ENCODE data around the gene CKLF. TPM values are rescaled to one million over a fixed set of nuclear protein-coding genes. Genes with fewer than 3 reads are reported as not detected.

The CKLF gene
- total RNA-seq, 2 experiments from 2014 or later: 183 to 188 TPM

GRCh38 chr16:66578651-66579531, 26.5 kb downstream of the CKLF start, which contains the start of gene CMTM2:
CMTM2 (plus strand) TSS chr16:66579463; CDS start chr16:66579608, 145 bp downstream.
- peaks cover 36% of the 10 kb centered on the region for H3K27me3 Mint-ChIP-seq
- ChIA-PET POLR2A (interaction anchor here (0.8 to 1.7 kb wide), 5 partner anchors 10 to 27 kb away, joined by 4 to 5 read pairs (median 4); partner anchors contain the start of gene CMTM3), CTCF (interaction anchor here (2.0 to 4.1 kb wide), 3 partner anchors 11 to 30 kb away, joined by 7 to 19 read pairs (median 9); no protein-coding TSS in a partner anchor)
- H3K4me3 Mint-ChIP-seq: no peak within 1 kb of the TSS
- peaks cover 10% of the 10 kb centered on the region for H3K36me3 Mint-ChIP-seq (ENCODE audit: low read depth)
- peaks cover 9% of the 10 kb centered on the region for H3K4me1 Mint-ChIP-seq
- no peak for DNase-seq
- H3K9me3 Mint-ChIP-seq: no peaks in the 10 kb centered on the region
- no peak within 1 kb of the TSS for H3K27ac Mint-ChIP-seq

GRCh38 chr16:66580605-66581209, 28.3 kb downstream of the CKLF start:
- Mint-ChIP-seq H3K27me3 (peaks cover 36% of the 10 kb centered on the region), H3K4me1 (peaks cover 9% of the 10 kb centered on the region), H3K27ac (no peak overlapping the region), H3K9me3 (no peaks in the 10 kb centered on the region), H3K36me3 (ENCODE audit: low read depth) (peaks cover 6% of the 10 kb centered on the region), H3K4me3 (no peak overlapping the region)
- ChIA-PET POLR2A (interaction anchor here (1.1 to 1.2 kb wide), 2 partner anchors 8 to 10 kb away, joined by 3 to 4 read pairs; no protein-coding TSS in a partner anchor), CTCF (interaction anchor here (0.8 to 4.1 kb wide), 3 partner anchors 9 to 287 kb away, joined by 3 to 19 read pairs (median 5); no protein-coding TSS in a partner anchor)
- no peak for DNase-seq

- ChIA-PET POLR2A (interaction anchor here (1.1 to 1.4 kb wide), 3 partner anchors 9 to 16 kb away, joined by 3 to 4 read pairs (median 3); no protein-coding TSS in a partner anchor), CTCF (interaction anchor here (1.3 to 4.1 kb wide), 2 partner anchors 8 to 27 kb away, joined by 5 to 19 read pairs; no protein-coding TSS in a partner anchor)
- H3K27ac Mint-ChIP-seq: no peak overlapping the region
- H3K4me3 Mint-ChIP-seq: no peak overlapping the region
- peaks cover 36% of the 10 kb centered on the region for H3K27me3 Mint-ChIP-seq
- H3K4me1 Mint-ChIP-seq: peaks cover 9% of the 10 kb centered on the region
- no peak for DNase-seq
- H3K36me3 Mint-ChIP-seq (ENCODE audit: low read depth): peaks cover 6% of the 10 kb centered on the region
- no peaks in the 10 kb centered on the region for H3K9me3 Mint-ChIP-seq
These were observed 29.0 kb downstream of the CKLF start for GRCh38 chr16:66581246-66581952.

GRCh38 chr16:66585481-66586239, 33.3 kb downstream of the CKLF start:
- Mint-ChIP-seq H3K36me3 (ENCODE audit: low read depth) (no peaks in the 10 kb centered on the region), H3K27ac (no peak overlapping the region), H3K4me1 (peaks cover 20% of the 10 kb centered on the region), H3K4me3 (no peak overlapping the region), H3K27me3 (peaks cover 5% of the 10 kb centered on the region), H3K9me3 (no peaks in the 10 kb centered on the region)
- DNase-seq: peak; percentile 9
- CTCF ChIA-PET: no interaction called here
- POLR2A ChIA-PET: interaction anchor here (1.0 kb wide), 1 partner anchor 18 kb away, joined by 3 read pairs; the partner anchor contains the start of gene CMTM3

- ChIA-PET POLR2A (no interaction called here), CTCF (interaction anchor here (2.4 to 2.8 kb wide), 3 partner anchors 10 to 181 kb away, joined by 14 to 49 read pairs (median 15); no protein-coding TSS in a partner anchor)
- Mint-ChIP-seq H3K4me1 (peaks cover 26% of the 10 kb centered on the region), H3K27ac (no peak overlapping the region), H3K4me3 (no peak overlapping the region), H3K27me3 (peaks cover 2% of the 10 kb centered on the region), H3K9me3 (no peaks in the 10 kb centered on the region), H3K36me3 (ENCODE audit: low read depth) (no peaks in the 10 kb centered on the region)
- DNase-seq: no peak
These were observed 35.7 kb downstream of the CKLF start for GRCh38 chr16:66587881-66588600.

GRCh38 chr16:66588981-66589713, 36.8 kb downstream of the CKLF start:
- peak; percentile 81 for DNase-seq
- H3K27ac Mint-ChIP-seq: peak overlapping the region; percentile 47
- H3K9me3 Mint-ChIP-seq: peaks cover 3% of the 10 kb centered on the region
- peak overlapping the region; percentile 67 for H3K4me3 Mint-ChIP-seq
- CTCF ChIA-PET: interaction anchor here (0.5 to 2.8 kb wide), 27 partner anchors 9 to 247 kb away, joined by 3 to 49 read pairs (median 5); partner anchors contain the start of genes CKLF, CMTM2, CMTM3 and TK2
- H3K36me3 Mint-ChIP-seq (ENCODE audit: low read depth): no peaks in the 10 kb centered on the region
- peaks cover 26% of the 10 kb centered on the region for H3K4me1 Mint-ChIP-seq
- peaks cover 2% of the 10 kb centered on the region for H3K27me3 Mint-ChIP-seq
- POLR2A ChIA-PET: interaction anchor here (1.1 to 2.7 kb wide), 9 partner anchors 9 to 182 kb away, joined by 4 to 36 read pairs (median 5); partner anchors contain the start of genes CKLF, CMTM2 and CMTM3

GRCh38 chr16:66590322-66590721, 37.9 kb downstream of the CKLF start:
- H3K9me3 Mint-ChIP-seq: peaks cover 3% of the 10 kb centered on the region
- POLR2A ChIA-PET: interaction anchor here (0.8 to 2.7 kb wide), 8 partner anchors 8 to 182 kb away, joined by 3 to 36 read pairs (median 10); partner anchors contain the start of genes CKLF and CMTM3
- DNase-seq: peak; percentile 31
- H3K27me3 Mint-ChIP-seq: peaks cover 2% of the 10 kb centered on the region
- peak overlapping the region; percentile 34 for H3K27ac Mint-ChIP-seq
- H3K36me3 Mint-ChIP-seq (ENCODE audit: low read depth): no peaks in the 10 kb centered on the region
- H3K4me3 Mint-ChIP-seq: peak overlapping the region; percentile 67
- CTCF ChIA-PET: interaction anchor here (0.6 to 2.8 kb wide), 18 partner anchors 8 to 183 kb away, joined by 3 to 49 read pairs (median 12); partner anchors contain the start of genes CKLF, CMTM2, CMTM3 and TK2
- H3K4me1 Mint-ChIP-seq: peaks cover 33% of the 10 kb centered on the region

- no peak for DNase-seq
- H3K4me1 Mint-ChIP-seq: peaks cover 34% of the 10 kb centered on the region
- peaks cover 2% of the 10 kb centered on the region for H3K27me3 Mint-ChIP-seq
- H3K36me3 Mint-ChIP-seq (ENCODE audit: low read depth): no peaks in the 10 kb centered on the region
- POLR2A ChIA-PET: interaction anchor here (0.8 to 2.7 kb wide), 7 partner anchors 10 to 183 kb away, joined by 3 to 36 read pairs (median 14); partner anchors contain the start of genes CKLF and CMTM3
- CTCF ChIA-PET: interaction anchor here (1.1 to 2.8 kb wide), 10 partner anchors 11 to 184 kb away, joined by 4 to 49 read pairs (median 18); partner anchors contain the start of genes CMTM2 and CMTM3
- no peak overlapping the region for H3K27ac Mint-ChIP-seq
- no peak overlapping the region for H3K4me3 Mint-ChIP-seq
- H3K9me3 Mint-ChIP-seq: peaks cover 3% of the 10 kb centered on the region
These were observed 38.6 kb downstream of the CKLF start for GRCh38 chr16:66591018-66591417.

- CTCF ChIA-PET: interaction anchor here (0.9 to 1.2 kb wide), 2 partner anchors 16 to 27 kb away, joined by 3 to 6 read pairs; no protein-coding TSS in a partner anchor
- Mint-ChIP-seq H3K4me1 (peaks cover 45% of the 10 kb centered on the region), H3K4me3 (no peak overlapping the region), H3K27ac (no peak overlapping the region), H3K9me3 (peaks cover 3% of the 10 kb centered on the region), H3K36me3 (ENCODE audit: low read depth) (no peaks in the 10 kb centered on the region), H3K27me3 (peaks cover 2% of the 10 kb centered on the region)
- POLR2A ChIA-PET: no interaction called here
- DNase-seq: no peak
These were observed 39.9 kb downstream of the CKLF start for GRCh38 chr16:66592241-66592640.

GRCh38 chr16:66592814-66593213, 40.4 kb downstream of the CKLF start:
- H3K9me3 Mint-ChIP-seq: peaks cover 3% of the 10 kb centered on the region
- no peak for DNase-seq
- H3K4me1 Mint-ChIP-seq: peaks cover 48% of the 10 kb centered on the region
- CTCF ChIA-PET: interaction anchor here (1.2 to 1.4 kb wide), 2 partner anchors 16 to 109 kb away, joined by 3 to 6 read pairs; no protein-coding TSS in a partner anchor
- H3K27me3 Mint-ChIP-seq: peaks cover 2% of the 10 kb centered on the region
- no peaks in the 10 kb centered on the region for H3K36me3 Mint-ChIP-seq (ENCODE audit: low read depth)
- H3K27ac Mint-ChIP-seq: no peak overlapping the region
- no peak overlapping the region for H3K4me3 Mint-ChIP-seq
- POLR2A ChIA-PET: no interaction called here

Measured in activated CD4-positive, alpha-beta memory T cell treated with anti-CD3 and anti-CD28 coated beads, Interleukin-2, amount 10 ng/mL, durations not matched to agents 7 days and 5 days (primary cell).